Parathyroid adenoma (tissue), 2 donors: Measurements from ENCODE around the gene NTN4.
"Not testable (repeated sequence)": the region's sequence is repeated elsewhere in the genome, so short reads cannot be mapped to it uniquely, and the experiment has no call there.

ENCODE experiments used
- H2AFZ ChIP-seq: fragments of 300-600 bp; sonication (generic); one replicate; pipeline ENCODE4 v1.7.0; 2017; ENCODE audit warnings: antibody characterized with exemption, mild to moderate bottlenecking
- H3K27ac ChIP-seq: fragments of 300-600 bp; sonication (generic); one replicate; pipeline ENCODE4 v1.7.0; 2017
- H3K27me3 ChIP-seq: fragments of 300-600 bp; sonication (generic); one replicate; pipeline ENCODE4 v1.7.0; 2017; ENCODE audit warnings: low read length; ENCODE audit not compliant: control insufficient read depth, insufficient read depth
- H3K36me3 ChIP-seq: fragments of 300-600 bp; sonication (generic); one replicate; pipeline ENCODE4 v1.7.0; 2017; ENCODE audit warnings: low read length; ENCODE audit not compliant: control insufficient read depth, insufficient read depth
- H3K4me1 ChIP-seq: fragments of 300-600 bp; sonication (generic); one replicate; pipeline ENCODE4 v1.7.0; 2017; ENCODE audit warnings: control low read depth
- H3K4me2 ChIP-seq: fragments of 300-600 bp; sonication (generic); one replicate; pipeline ENCODE4 v1.7.0; 2017; ENCODE audit warnings: low read length
- H3K4me3 ChIP-seq: fragments of 300-600 bp; sonication (generic); one replicate; pipeline ENCODE4 v1.7.0; 2017; ENCODE audit warnings: low read depth, low read length
- H3K79me2 ChIP-seq: fragments of 300-600 bp; sonication (generic); one replicate; pipeline ENCODE4 v1.7.0; 2017; ENCODE audit warnings: control low read depth
- H3K9ac ChIP-seq: fragments of 300-600 bp; sonication (generic); one replicate; pipeline ENCODE4 v1.7.0; 2017; ENCODE audit warnings: mild to moderate bottlenecking
- H3K9me3 ChIP-seq: fragments of 300-600 bp; sonication (generic); one replicate; pipeline ENCODE4 v1.7.0; 2017; ENCODE audit warnings: low read length; ENCODE audit not compliant: control insufficient read depth
- TF ChIP-seq, protein P1 (sequence below): fragments of 300-600 bp; sonication (generic); IDR thresholded peaks from one replicate; pipeline ENCODE4 v1.7.0; 2017; ENCODE audit warnings: antibody characterized with exemption, mild to moderate bottlenecking
- donor health status: primary hyperparathyroidism.

The NTN4 gene

GRCh38 chr12:95663525-95663924 is 127.0 kb downstream of the NTN4 start:
- TF ChIP-seq, protein P1, sequence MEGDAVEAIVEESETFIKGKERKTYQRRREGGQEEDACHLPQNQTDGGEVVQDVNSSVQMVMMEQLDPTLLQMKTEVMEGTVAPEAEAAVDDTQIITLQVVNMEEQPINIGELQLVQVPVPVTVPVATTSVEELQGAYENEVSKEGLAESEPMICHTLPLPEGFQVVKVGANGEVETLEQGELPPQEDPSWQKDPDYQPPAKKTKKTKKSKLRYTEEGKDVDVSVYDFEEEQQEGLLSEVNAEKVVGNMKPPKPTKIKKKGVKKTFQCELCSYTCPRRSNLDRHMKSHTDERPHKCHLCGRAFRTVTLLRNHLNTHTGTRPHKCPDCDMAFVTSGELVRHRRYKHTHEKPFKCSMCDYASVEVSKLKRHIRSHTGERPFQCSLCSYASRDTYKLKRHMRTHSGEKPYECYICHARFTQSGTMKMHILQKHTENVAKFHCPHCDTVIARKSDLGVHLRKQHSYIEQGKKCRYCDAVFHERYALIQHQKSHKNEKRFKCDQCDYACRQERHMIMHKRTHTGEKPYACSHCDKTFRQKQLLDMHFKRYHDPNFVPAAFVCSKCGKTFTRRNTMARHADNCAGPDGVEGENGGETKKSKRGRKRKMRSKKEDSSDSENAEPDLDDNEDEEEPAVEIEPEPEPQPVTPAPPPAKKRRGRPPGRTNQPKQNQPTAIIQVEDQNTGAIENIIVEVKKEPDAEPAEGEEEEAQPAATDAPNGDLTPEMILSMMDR = no peak
- Histone ChIP-seq H3K9me3 (no peaks in the 10 kb centered on the region), H3K79me2 (no peaks in the 10 kb centered on the region), H2AFZ (no peak overlapping the region), H3K4me3 (no peak overlapping the region), H3K27ac (no peak overlapping the region), H3K36me3 (no peaks in the 10 kb centered on the region), H3K9ac (no peak overlapping the region), H3K4me1 (no peaks in the 10 kb centered on the region), H3K4me2 (no peak overlapping the region), H3K27me3 (no peaks in the 10 kb centered on the region)

DNA sequence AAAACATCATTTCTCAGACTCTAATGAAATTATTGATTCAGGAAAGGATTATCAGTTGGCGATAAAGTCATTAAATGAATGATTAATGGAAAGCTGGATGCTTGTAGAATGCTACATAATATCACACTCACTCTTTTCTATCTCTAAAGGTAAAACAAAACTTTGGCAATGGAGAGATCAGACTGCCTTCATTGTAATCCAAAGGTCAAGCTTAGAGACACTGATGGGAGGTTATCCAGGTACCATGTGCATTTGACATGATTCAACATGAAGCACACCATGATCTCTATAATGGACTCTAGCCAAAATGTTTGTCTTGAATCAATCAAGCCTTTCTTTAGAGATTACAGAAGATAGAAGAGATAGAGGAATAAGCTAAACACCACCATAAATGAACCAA is 129.2 kb downstream of the NTN4 start:
- TF ChIP-seq, protein P1 = no peak
- Histone ChIP-seq H3K27ac (no peak overlapping the region), H3K9ac (no peak overlapping the region), H3K9me3 (no peaks in the 10 kb centered on the region), H3K4me2 (no peak overlapping the region), H3K36me3 (no peaks in the 10 kb centered on the region), H3K79me2 (no peaks in the 10 kb centered on the region), H3K4me1 (no peaks in the 10 kb centered on the region), H3K27me3 (no peaks in the 10 kb centered on the region), H2AFZ (no peak overlapping the region), H3K4me3 (no peak overlapping the region)

DNA sequence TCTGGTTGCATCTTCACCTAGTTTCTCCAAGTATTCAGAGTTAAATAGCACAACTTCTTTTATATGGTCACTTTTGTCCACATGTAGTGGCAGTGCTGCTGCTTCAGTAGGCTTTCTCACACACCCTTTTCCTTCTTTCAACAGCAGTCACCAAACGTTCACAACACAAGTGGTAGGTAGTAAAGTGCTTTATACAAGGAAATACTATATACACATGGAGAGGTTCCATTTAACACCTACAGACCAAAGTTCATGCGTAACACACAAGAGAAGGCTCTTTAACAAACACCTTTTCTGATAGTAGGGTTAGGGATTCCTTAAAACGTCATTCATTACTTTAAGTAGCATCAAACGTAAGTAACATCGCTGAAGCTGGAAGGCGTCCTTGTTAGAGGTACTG is 132.2 kb downstream of the NTN4 start:
- H3K27ac ChIP-seq = no peak overlapping the region
- H3K36me3 ChIP-seq = no peaks in the 10 kb centered on the region
- H3K4me3 ChIP-seq = no peak overlapping the region
- no peak overlapping the region for H3K4me2 ChIP-seq
- no peaks in the 10 kb centered on the region for H3K27me3 ChIP-seq
- H3K9ac ChIP-seq = no peak overlapping the region
- no peaks in the 10 kb centered on the region for H3K4me1 ChIP-seq
- H3K9me3 ChIP-seq = no peaks in the 10 kb centered on the region
- no peaks in the 10 kb centered on the region for H3K79me2 ChIP-seq
- no peak overlapping the region for H2AFZ ChIP-seq
- TF ChIP-seq, protein P1 = no peak

DNA sequence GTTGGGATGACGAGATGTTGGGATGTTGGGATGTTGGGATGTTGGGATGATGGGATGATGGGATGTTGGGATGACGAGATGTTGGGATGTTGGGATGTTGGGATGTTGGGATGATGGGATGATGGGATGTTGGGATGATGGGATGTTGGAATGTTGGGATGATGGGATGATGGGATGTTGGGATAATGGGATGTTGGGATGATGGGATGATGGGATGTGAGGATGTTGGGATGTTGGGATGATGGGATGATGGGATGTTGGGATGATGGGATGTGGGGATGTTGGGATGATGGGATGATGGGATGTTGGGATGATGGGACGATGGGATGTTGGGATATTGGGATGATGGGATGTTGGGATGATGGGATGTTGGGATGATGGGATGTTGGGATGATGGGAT is 135.9 kb downstream of the NTN4 start:
- H3K27ac ChIP-seq = peak overlapping the region; percentile 39
- H3K4me1 ChIP-seq, H3K79me2 ChIP-seq, H3K9me3 ChIP-seq, H3K4me3 ChIP-seq, H3K27me3 ChIP-seq, H3K36me3 ChIP-seq, H3K9ac ChIP-seq, H3K4me2 ChIP-seq, H2AFZ ChIP-seq: not testable (repeated sequence)

- Histone ChIP-seq H2AFZ (no peak overlapping the region), H3K4me3 (no peak overlapping the region), H3K27ac (peak overlapping the region; percentile 39), H3K9me3 (no peaks in the 10 kb centered on the region), H3K79me2 (no peaks in the 10 kb centered on the region), H3K9ac (no peak overlapping the region), H3K4me2 (no peak overlapping the region), H3K27me3 (no peaks in the 10 kb centered on the region), H3K4me1 (no peaks in the 10 kb centered on the region), H3K36me3 (no peaks in the 10 kb centered on the region)
- TF ChIP-seq, protein P1 = no peak
Measured at GRCh38 chr12:95653771-95654546, 136.6 kb downstream of the NTN4 start.
